Esophagus (tissue), 2 donors: Measurements from ENCODE around the gene KAT2A. TPM values are rescaled to one million over a fixed set of nuclear protein-coding genes. Genes with fewer than 3 reads are reported as not detected.
A peak's percentile ranks its signal among the peaks of the same experiment; 100 is the strongest.

Experiments
- H3K27ac ChIP-seq, 2 donors: one replicate each; pipeline ENCODE4 v1.5.1; 2013; ENCODE audit warnings: low read depth in 2 of 2, mild to moderate bottlenecking in 2 of 2, inconsistent platforms in 1 of 2, low read length in 1 of 2, moderate library complexity in 1 of 2
- H3K27me3 ChIP-seq, 2 donors: one replicate each; pipeline ENCODE4 v1.6.1; 2013; ENCODE audit warnings: low read length in 2 of 2, control low read depth in 1 of 2, mild to moderate bottlenecking in 1 of 2; ENCODE audit not compliant: insufficient read depth in 2 of 2, control insufficient read depth in 1 of 2
- H3K36me3 ChIP-seq, 2 donors: one replicate each; pipeline ENCODE4 v1.6.1; 2013; ENCODE audit warnings: low read length in 1 of 2; ENCODE audit not compliant: control insufficient read depth in 2 of 2, insufficient read depth in 2 of 2
- H3K4me1 ChIP-seq, 2 donors: one replicate each; pipeline ENCODE4 v1.6.1; 2013; ENCODE audit warnings: low read length in 1 of 2; ENCODE audit not compliant: control insufficient read depth in 2 of 2, insufficient read depth in 2 of 2
- H3K4me3 ChIP-seq, 2 donors: one replicate each; pipeline ENCODE4 v1.5.1; 2013; ENCODE audit warnings: low read length in 2 of 2, mild to moderate bottlenecking in 2 of 2, low read depth in 1 of 2, moderate library complexity in 1 of 2
- H3K9me3 ChIP-seq, 2 donors: one replicate each; pipeline ENCODE4 v1.6.1; 2013; ENCODE audit warnings: mild to moderate bottlenecking in 2 of 2, low read depth in 1 of 2, low read length in 1 of 2, moderate library complexity in 1 of 2; ENCODE audit not compliant: control insufficient read depth in 2 of 2, insufficient read depth in 1 of 2
- WGBS, 2 donors: extraction: QIAGEN DNeasy Blood & Tissue Kit; methylation state at CpG; one replicate each; pipeline ENCODE4 v1.1.7; 2013; 5-methylcytosine and 5-hydroxymethylcytosine counted together
- polyA plus RNA-seq, 2 donors: library from polyadenylated mRNA; stranded (reverse); fragments of 200-250 nt; gene quantifications; one replicate each; pipeline ENCODE4 v1.2.3, GENCODE V29; 2013
- donor health status: healthy with polysubstance abuse.
- donor health status: Bipolar disorder and iron deficiency.

The KAT2A gene
- polyA plus RNA-seq, 2 donors = 34.2 to 86.6 TPM

DNA sequence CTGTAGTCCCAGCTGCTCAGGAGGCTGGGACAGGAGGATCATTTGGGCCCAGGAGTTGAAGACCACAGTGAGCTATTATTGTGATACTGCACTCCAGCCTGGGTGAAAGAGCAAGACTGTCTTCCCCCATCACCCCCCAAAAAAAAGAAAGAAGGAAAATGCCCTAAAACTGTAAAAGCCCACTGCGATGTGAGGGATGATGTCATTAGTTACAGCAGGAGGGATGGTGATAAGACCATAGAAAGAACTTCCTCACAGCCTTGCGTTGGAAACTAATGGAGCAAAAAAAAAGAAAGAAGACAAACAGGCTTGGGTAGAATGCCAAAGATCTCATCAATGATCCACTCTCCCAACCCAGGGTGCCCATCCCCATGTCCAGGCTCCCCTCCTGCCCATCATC is 41.6 kb downstream of the KAT2A start:
- Histone ChIP-seq H3K4me1 (no peaks in the 10 kb centered on the region), H3K9me3 (no peaks in the 10 kb centered on the region), H3K4me3 (no peak overlapping the region), H3K27ac (no peak overlapping the region), H3K36me3 (no peaks in the 10 kb centered on the region), H3K27me3 (no peaks in the 10 kb centered on the region)
- 80 to 82% methylated on average over 2 of the region's 2 CpGs for WGBS, 2 donors

GRCh38 chr17:42078396-42079043 is 42.6 kb downstream of the KAT2A start:
- no peaks in the 10 kb centered on the region for H3K27me3 ChIP-seq
- H3K9me3 ChIP-seq = no peaks in the 10 kb centered on the region
- H3K27ac ChIP-seq = no peak overlapping the region
- H3K4me3 ChIP-seq = no peak overlapping the region
- 68 to 75% methylated on average over 8 of the region's 8 CpGs for WGBS, 2 donors
- no peaks in the 10 kb centered on the region for H3K36me3 ChIP-seq
- no peaks in the 10 kb centered on the region for H3K4me1 ChIP-seq

DNA sequence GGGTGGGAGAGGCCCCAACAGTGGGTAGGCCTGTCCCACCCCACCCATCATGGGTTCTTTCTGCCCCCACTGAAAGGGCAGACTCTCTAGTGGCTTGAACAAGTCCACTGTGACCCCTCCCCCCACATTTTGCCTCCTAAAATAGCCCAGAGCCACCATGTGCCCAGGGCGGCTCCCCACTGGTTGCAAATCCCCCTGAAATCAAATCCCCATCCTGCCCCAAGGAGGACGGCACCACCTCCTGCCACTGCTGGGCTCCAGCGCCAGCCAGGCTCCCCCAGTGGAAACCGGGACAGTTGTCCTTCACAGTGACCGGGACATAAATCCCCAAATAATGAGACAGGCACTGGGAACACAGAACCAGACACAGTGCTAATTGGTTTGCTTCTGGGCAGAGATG is 43.4 kb downstream of the KAT2A start:
- 92 to 93% methylated on average over 5 of the region's 5 CpGs for WGBS, 2 donors
- H3K27ac ChIP-seq = no peak overlapping the region
- no peaks in the 10 kb centered on the region for H3K9me3 ChIP-seq

DNA sequence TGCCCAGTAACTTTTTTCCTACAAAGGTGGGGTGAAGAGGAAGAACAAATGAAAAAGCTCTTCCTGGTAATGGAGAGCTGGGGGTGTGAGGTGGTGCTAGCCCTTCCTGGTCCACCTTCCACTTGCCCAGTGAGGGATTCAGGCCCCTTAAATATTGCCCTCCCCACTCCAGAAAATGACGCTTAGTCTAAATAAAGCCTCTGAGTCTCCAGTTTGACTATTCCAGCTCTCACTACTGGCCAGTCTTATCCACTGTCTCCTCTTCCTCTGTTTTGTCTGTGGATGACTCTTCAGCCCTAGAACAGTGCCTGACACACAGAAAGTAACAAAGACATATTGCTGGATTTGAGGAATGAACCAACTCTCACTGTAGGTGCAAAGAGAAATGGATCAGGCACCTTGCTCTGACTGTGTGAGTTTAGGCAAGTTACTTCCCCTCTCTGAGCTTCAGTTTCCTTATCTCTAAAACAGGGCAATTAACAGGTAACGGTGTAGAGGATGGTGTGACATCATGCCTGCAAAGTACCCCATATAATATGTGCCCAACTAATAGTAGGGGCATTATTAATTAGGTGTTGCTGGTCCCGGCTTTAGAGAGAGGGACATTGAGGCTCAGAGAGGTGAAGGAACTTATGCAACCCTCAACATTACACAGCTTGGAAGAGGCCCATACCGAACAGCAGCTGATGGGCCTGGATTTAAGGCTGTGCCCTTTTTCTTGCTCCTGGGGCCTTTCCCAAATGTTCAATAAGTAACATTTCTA is 44.2 kb downstream of the KAT2A start:
- H3K36me3 ChIP-seq = no peaks in the 10 kb centered on the region
- H3K4me1 ChIP-seq = peaks cover 0 to 3% of the 10 kb centered on the region in 2 donors
- H3K27ac ChIP-seq = no peak overlapping the region
- H3K27me3 ChIP-seq = no peaks in the 10 kb centered on the region
- WGBS, 2 donors = 81 to 85% methylated on average over 4 of the region's 4 CpGs
- no peaks in the 10 kb centered on the region for H3K9me3 ChIP-seq
- H3K4me3 ChIP-seq = no peak overlapping the region

More for the DNA sequence above, 43.4 kb downstream of the KAT2A start:
- Histone ChIP-seq H3K27me3 (no peaks in the 10 kb centered on the region), H3K4me1 (no peaks in the 10 kb centered on the region), H3K4me3 (no peak overlapping the region), H3K36me3 (no peaks in the 10 kb centered on the region)

DNA sequence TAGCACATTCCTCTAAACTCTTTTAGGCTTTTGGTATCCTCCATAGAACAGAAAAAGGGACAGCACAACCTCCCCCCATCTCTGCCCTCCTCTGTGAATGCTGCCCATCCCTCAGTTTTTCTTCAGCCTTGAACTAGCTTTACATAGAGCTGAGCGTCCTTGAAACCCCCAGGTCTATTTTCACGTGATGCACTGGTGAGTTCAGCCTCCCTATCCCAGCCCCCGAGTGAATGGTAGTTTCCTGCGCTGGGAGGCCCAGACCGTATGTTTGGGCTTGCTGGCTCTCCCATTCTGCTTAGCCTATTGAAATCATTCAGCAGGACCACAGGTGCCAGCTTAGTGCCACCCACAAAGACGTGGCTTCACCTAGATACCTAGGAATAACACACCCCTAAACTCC is 45.4 kb downstream of the KAT2A start:
- Histone ChIP-seq H3K27ac (no peak overlapping the region), H3K4me1 (peaks cover 0 to 3% of the 10 kb centered on the region in 2 donors), H3K9me3 (no peaks in the 10 kb centered on the region), H3K27me3 (peaks cover 0 to 9% of the 10 kb centered on the region in 2 donors), H3K36me3 (no peaks in the 10 kb centered on the region), H3K4me3 (no peak overlapping the region)
- WGBS, 2 donors = 54 to 66% methylated on average over 6 of the region's 6 CpGs

- peaks cover 3% of the 10 kb centered on the region in 2 donors for H3K4me1 ChIP-seq
- WGBS, 2 donors = 11 to 12% methylated on average over 55 to 67 of the region's 67 CpGs
Observed at GRCh38 chr17:42072323-42073187, 48.6 kb downstream of the KAT2A start.

DNA sequence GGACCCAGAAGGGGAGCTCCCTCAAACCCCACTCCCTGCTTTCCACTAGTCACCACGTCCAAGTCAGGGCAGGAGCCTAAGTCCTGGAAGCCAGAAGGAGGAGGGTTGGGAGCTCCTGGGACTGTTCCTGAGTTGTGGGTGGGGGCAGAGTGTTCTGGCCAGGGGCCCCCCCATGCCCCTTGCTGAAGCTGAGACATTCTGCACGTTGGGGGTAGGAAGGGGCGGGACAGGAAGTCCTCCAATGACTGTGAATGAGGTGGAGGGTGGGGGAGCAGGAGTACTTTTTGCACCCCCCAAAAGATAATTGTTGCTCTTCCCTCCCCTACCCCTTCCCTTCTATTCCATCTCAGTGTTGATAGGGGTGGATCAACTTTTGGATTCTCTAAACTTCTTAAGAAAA is 49.4 kb downstream of the KAT2A start:
- no peak overlapping the region for H3K27ac ChIP-seq
- H3K9me3 ChIP-seq = no peaks in the 10 kb centered on the region
- H3K36me3 ChIP-seq = no peaks in the 10 kb centered on the region
- H3K4me3 ChIP-seq = no peak overlapping the region
- H3K27me3 ChIP-seq = peaks cover 0 to 9% of the 10 kb centered on the region in 2 donors
- 24 to 49% methylated on average over 3 of the region's 3 CpGs for WGBS, 2 donors
- H3K4me1 ChIP-seq = peaks cover 3% of the 10 kb centered on the region in 2 donors

More at GRCh38 chr17:42072323-42073187, 48.6 kb downstream of the KAT2A start:
- Histone ChIP-seq H3K36me3 (no peaks in the 10 kb centered on the region), H3K27me3 (peaks cover 0 to 9% of the 10 kb centered on the region in 2 donors), H3K9me3 (no peaks in the 10 kb centered on the region), H3K4me3 (peak overlapping the region in 1 of 2 donors; percentile 26), H3K27ac (no peak overlapping the region)

GRCh38 chr17:42068979-42069378 is 52.2 kb downstream of the KAT2A start:
- H3K27me3 ChIP-seq = peaks cover 0 to 9% of the 10 kb centered on the region in 2 donors
- WGBS, 2 donors = 71 to 77% methylated on average over 3 of the region's 3 CpGs

GRCh38 chr17:42067371-42068091 is 53.6 kb downstream of the KAT2A start:
- no peak overlapping the region for H3K27ac ChIP-seq
- WGBS, 2 donors = 27% methylated on average over 12 of the region's 12 CpGs
- H3K9me3 ChIP-seq = no peaks in the 10 kb centered on the region
- H3K27me3 ChIP-seq = peaks cover 0 to 9% of the 10 kb centered on the region in 2 donors
- H3K36me3 ChIP-seq = no peaks in the 10 kb centered on the region
- peaks cover 3% of the 10 kb centered on the region in 2 donors for H3K4me1 ChIP-seq
- no peak overlapping the region for H3K4me3 ChIP-seq

More at GRCh38 chr17:42068979-42069378, 52.2 kb downstream of the KAT2A start:
- Histone ChIP-seq H3K4me1 (peaks cover 3% of the 10 kb centered on the region in 2 donors), H3K9me3 (no peaks in the 10 kb centered on the region), H3K4me3 (no peak overlapping the region), H3K36me3 (no peaks in the 10 kb centered on the region), H3K27ac (no peak overlapping the region)
